Measurements from ENCODE around the gene RPS15A. TPM values are rescaled to one million over a fixed set of nuclear protein-coding genes. Genes with fewer than 3 reads are reported as not detected.
A peak's percentile ranks its signal among the peaks of the same experiment; 100 is the strongest.
"Not testable (repeated sequence)": the region's sequence is repeated elsewhere in the genome, so short reads cannot be mapped to it uniquely, and the experiment has no call there.

Gene RPS15A
- total RNA-seq, 1 experiment from 2014 or later: 2,402 TPM

- DNase-seq (ENCODE audit: low spot score): no peak
Observed at GRCh38 chr16:18797746-18798145, 7.6 kb upstream of the RPS15A start.

- no peak for DNase-seq (ENCODE audit: low spot score)
Observed at GRCh38 chr16:18796377-18796776, 6.2 kb upstream of the RPS15A start.

- DNase-seq (ENCODE audit: low spot score): peak; percentile 53
Observed at GRCh38 chr16:18792836-18793433, 2.8 kb upstream of the RPS15A start.

- DNase-seq (ENCODE audit: low spot score): no peak
Observed at GRCh38 chr16:18789515-18789849, 652 bp downstream of the RPS15A start.

- no peak for DNase-seq (ENCODE audit: low spot score)
Observed at GRCh38 chr16:18788828-18789514, 1.2 kb downstream of the RPS15A start.

- no peak for DNase-seq (ENCODE audit: low spot score)
Observed at GRCh38 chr16:18784917-18785623, 5.1 kb downstream of the RPS15A start.

- no peak for DNase-seq (ENCODE audit: low spot score)
Observed at GRCh38 chr16:18783430-18784341, 6.4 kb downstream of the RPS15A start.

GRCh38 chr16:18782697-18783429 is 7.3 kb downstream of the RPS15A start:
- DNase-seq (ENCODE audit: low spot score): no peak

- not testable (repeated sequence) for DNase-seq (ENCODE audit: low spot score)
Observed at GRCh38 chr16:18781232-18781631, 8.9 kb downstream of the RPS15A start.

GRCh38 chr16:18780460-18781026 is 9.6 kb downstream of the RPS15A start:
- not testable (repeated sequence) for DNase-seq (ENCODE audit: low spot score)

GRCh38 chr16:18777664-18778063 is 12.5 kb downstream of the RPS15A start:
- not testable (repeated sequence) for DNase-seq (ENCODE audit: low spot score)

- not testable (repeated sequence) for DNase-seq (ENCODE audit: low spot score)
Observed at GRCh38 chr16:18776334-18776733, 13.8 kb downstream of the RPS15A start.

GRCh38 chr16:18774651-18775050 is 15.5 kb downstream of the RPS15A start:
- DNase-seq (ENCODE audit: low spot score): not testable (repeated sequence)

GRCh38 chr16:18772171-18772570 is 18.0 kb downstream of the RPS15A start:
- DNase-seq (ENCODE audit: low spot score): not testable (repeated sequence)

- DNase-seq (ENCODE audit: low spot score): not testable (repeated sequence)
Observed at GRCh38 chr16:18770336-18770962, 19.7 kb downstream of the RPS15A start.

GRCh38 chr16:18767217-18767616 is 22.9 kb downstream of the RPS15A start:
- DNase-seq (ENCODE audit: low spot score): not testable (repeated sequence)

GRCh38 chr16:18762713-18763112 is 27.4 kb downstream of the RPS15A start:
- DNase-seq (ENCODE audit: low spot score): not testable (repeated sequence)

GRCh38 chr16:18759598-18760520 is 30.3 kb downstream of the RPS15A start:
- not testable (repeated sequence) for DNase-seq (ENCODE audit: low spot score)
